ENCODE results near the gene DOCK3. TPM values are rescaled to one million over a fixed set of nuclear protein-coding genes. Genes with fewer than 3 reads are reported as not detected.

Gene DOCK3
- total RNA-seq, 1 experiment from 2014 or later, result 0.47 TPM

GRCh38 chr3:50982540-50983325 is 308.0 kb downstream of the DOCK3 start:
- Histone ChIP-seq H3K27ac (ENCODE audit: low read depth, low read length, poor library complexity, severe bottlenecking) (no peak overlapping the region), H3K4me3 (ENCODE audit: low read depth, low read length, poor library complexity, severe bottlenecking) (no peak overlapping the region), H3K27me3 (replicated peaks; ENCODE audit: insufficient read depth, low read depth, low read length, poor library complexity) (no peaks in the 10 kb centered on the region), H3K36me3 (ENCODE audit: insufficient read depth, low read length, poor library complexity, severe bottlenecking) (no peaks in the 10 kb centered on the region), H3K9me3 (ENCODE audit: low read depth, low read length, poor library complexity, severe bottlenecking) (no peaks in the 10 kb centered on the region), H3K4me1 (ENCODE audit: insufficient read depth, low read length, poor library complexity, severe bottlenecking) (no peaks in the 10 kb centered on the region)
- ChIA-PET POLR2A (ENCODE audit: low non-redundant PET) (no interaction called here), CTCF (no interaction called here)
- intact Hi-C loops (cut with micrococcal nuclease; ENCODE audit: unreplicated experiment), result no loop called here
- BruUV-seq (replicated peaks), result no TSS peak
- no peak for DNase-seq (ENCODE audit: low spot score)
- no peak for TF ChIP-seq EZH2 (IDR thresholded peaks at IDR 0.05; ENCODE audit: borderline replicate concordance, low read depth, low read length, poor library complexity, severe bottlenecking)
- TF ChIP-seq CTCF (conservative IDR thresholded peaks at IDR 0.05; ENCODE audit: low read depth, low read length), result no peak

- Histone ChIP-seq H3K27ac (ENCODE audit: low read depth, low read length, poor library complexity, severe bottlenecking) (no peak overlapping the region), H3K27me3 (replicated peaks; ENCODE audit: insufficient read depth, low read depth, low read length, poor library complexity) (no peaks in the 10 kb centered on the region), H3K4me3 (ENCODE audit: low read depth, low read length, poor library complexity, severe bottlenecking) (no peak overlapping the region), H3K36me3 (ENCODE audit: insufficient read depth, low read length, poor library complexity, severe bottlenecking) (no peaks in the 10 kb centered on the region), H3K9me3 (ENCODE audit: low read depth, low read length, poor library complexity, severe bottlenecking) (no peaks in the 10 kb centered on the region), H3K4me1 (ENCODE audit: insufficient read depth, low read length, poor library complexity, severe bottlenecking) (no peaks in the 10 kb centered on the region)
- TF ChIP-seq CTCF (conservative IDR thresholded peaks at IDR 0.05; ENCODE audit: low read depth, low read length), result no peak
- no peak for TF ChIP-seq EZH2 (IDR thresholded peaks at IDR 0.05; ENCODE audit: borderline replicate concordance, low read depth, low read length, poor library complexity, severe bottlenecking)
- CTCF ChIA-PET, result no interaction called here
- intact Hi-C loops (cut with micrococcal nuclease; ENCODE audit: unreplicated experiment), result no loop called here
- POLR2A ChIA-PET (ENCODE audit: low non-redundant PET), result no interaction called here
- DNase-seq (ENCODE audit: low spot score), result no peak
- no TSS peak for BruUV-seq (replicated peaks)
Observed at GRCh38 chr3:50983887-50984286, 309.2 kb downstream of the DOCK3 start.

GRCh38 chr3:50985893-50986292 is 311.2 kb downstream of the DOCK3 start:
- DNase-seq (ENCODE audit: low spot score), result no peak
- Histone ChIP-seq H3K27ac (ENCODE audit: low read depth, low read length, poor library complexity, severe bottlenecking) (no peak overlapping the region), H3K36me3 (ENCODE audit: insufficient read depth, low read length, poor library complexity, severe bottlenecking) (no peaks in the 10 kb centered on the region), H3K4me3 (ENCODE audit: low read depth, low read length, poor library complexity, severe bottlenecking) (no peak overlapping the region), H3K9me3 (ENCODE audit: low read depth, low read length, poor library complexity, severe bottlenecking) (no peaks in the 10 kb centered on the region), H3K27me3 (replicated peaks; ENCODE audit: insufficient read depth, low read depth, low read length, poor library complexity) (no peaks in the 10 kb centered on the region), H3K4me1 (ENCODE audit: insufficient read depth, low read length, poor library complexity, severe bottlenecking) (no peaks in the 10 kb centered on the region)
- ChIA-PET POLR2A (ENCODE audit: low non-redundant PET) (no interaction called here), CTCF (no interaction called here)
- BruUV-seq (replicated peaks), result no TSS peak
- intact Hi-C loops (cut with micrococcal nuclease; ENCODE audit: unreplicated experiment), result no loop called here
- TF ChIP-seq CTCF (conservative IDR thresholded peaks at IDR 0.05; ENCODE audit: low read depth, low read length), result no peak
- no peak for TF ChIP-seq EZH2 (IDR thresholded peaks at IDR 0.05; ENCODE audit: borderline replicate concordance, low read depth, low read length, poor library complexity, severe bottlenecking)
